HepG2 (cell line): ENCODE data around the gene MAP3K9. TPM values are rescaled to one million over a fixed set of nuclear protein-coding genes. Genes with fewer than 3 reads are reported as not detected.

Experiments used
- ATAC-seq: fragments of 200-7000 bp; cut with Tn5 transposase; 3 replicates; pipeline ENCODE4 v1.9.1; 2020; ENCODE audit warnings: mild to moderate bottlenecking, moderate library complexity
- BruUV-seq: library from RNA; stranded (reverse); fragments of 400-500 nt; replicated peaks from 2 replicates; lab custom pipeline; 2021; lab: Mats Ljungman, UMichigan
- CTCF ChIA-PET: fragments of 300-600 bp; formaldehyde crosslinking; extraction: SDS; loops from one replicate; lab custom pipeline; 2021; ENCODE audit warnings: low total read pairs, inconsistent platforms, low intra/inter-chr PET ratio; lab: Yijun Ruan, JAX
- POLR2A ChIA-PET: fragments of 350-600 bp; sonication (Branson Sonifier 250); formaldehyde crosslinking; loops from one replicate; lab custom pipeline; 2020; ENCODE audit warnings: antibody characterized with exemption, inconsistent platforms; lab: Yijun Ruan, JAX
- DNase-seq: peaks from one replicate; pipeline ENCODE4 v3.0.0-alpha.2; 2015; ENCODE audit warnings: low spot score
- FAIRE-seq: peaks from 3 replicates; lab custom pipeline; 2011; peaks lifted over from hg19 to GRCh38; lab: Jason Lieb, UNC
- H2AFZ ChIP-seq: one replicate; pipeline ENCODE4 v1.6.1; 2011; ENCODE audit warnings: low read length, inconsistent platforms
- H3K27ac ChIP-seq: fragments of 300-600 bp; 3 replicates; pipeline ENCODE4 v1.8.0; 2011; ENCODE audit warnings: mixed run types, mild to moderate bottlenecking, mixed read lengths, low read length, inconsistent platforms; ENCODE audit not compliant: insufficient read depth; ENCODE audit errors: extremely low read length
- H3K27me3 ChIP-seq, 2 experiments: fragments of 200-600 bp in 1 of 2; 2 replicates in 1 of 2; 3 replicates in 1 of 2; pipeline versions ENCODE4 v1.6.0 to v1.8.0; 2011; ENCODE audit warnings: low read length in 2 of 2, mild to moderate bottlenecking in 2 of 2, moderate library complexity in 2 of 2, inconsistent platforms in 1 of 2; ENCODE audit not compliant: insufficient read depth in 2 of 2, control insufficient read depth in 1 of 2
- H3K36me3 ChIP-seq, 2 experiments: fragments of 200-600 bp in 1 of 2; replicated peaks in 1 of 2; 2 replicates in 1 of 2; 3 replicates in 1 of 2; pipeline versions ENCODE4 v1.5.1 to v1.8.0; 2011; ENCODE audit warnings: low read length in 2 of 2, inconsistent platforms in 1 of 2; ENCODE audit not compliant: insufficient read depth in 2 of 2, control insufficient read depth in 1 of 2
- H3K4me1 ChIP-seq: 2 replicates; pipeline ENCODE4 v1.5.1; 2012; ENCODE audit warnings: low read length, inconsistent platforms; ENCODE audit not compliant: insufficient read depth
- H3K4me2 ChIP-seq: 2 replicates; pipeline ENCODE4 v1.6.0; 2011; ENCODE audit warnings: low read depth, low read length, inconsistent platforms
- H3K4me3 ChIP-seq, 3 experiments: fragments of 200-600 bp in 1 of 3; sonication (generic), shearing (Covaris generic) in 1 of 3; replicated peaks in 1 of 3; 2 replicates each; pipeline ENCODE4 v1.5.1; 2011 to 2016; ENCODE audit warnings: low read length in 3 of 3, inconsistent platforms in 2 of 3, low read depth in 2 of 3, mild to moderate bottlenecking in 2 of 3, control low read depth in 1 of 3, mixed read lengths in 1 of 3; ENCODE audit not compliant: insufficient read depth in 1 of 3
- H3K79me2 ChIP-seq: one replicate; pipeline ENCODE4 v1.6.1; 2011; ENCODE audit warnings: low read length, inconsistent platforms; ENCODE audit not compliant: insufficient read depth
- H3K9ac ChIP-seq: 2 replicates; pipeline ENCODE4 v1.6.0; 2011; ENCODE audit warnings: mild to moderate bottlenecking, low read depth, low read length, inconsistent platforms; ENCODE audit not compliant: insufficient read depth
- H3K9me3 ChIP-seq: 2 replicates; pipeline ENCODE4 v1.5.1; 2012; ENCODE audit warnings: mild to moderate bottlenecking, low read length
- H4K20me1 ChIP-seq: 2 replicates; pipeline ENCODE4 v1.6.0; 2011; ENCODE audit warnings: inconsistent platforms, mild to moderate bottlenecking, low read length, moderate library complexity; ENCODE audit not compliant: insufficient read depth
- PRDM15 ChIP-seq: sonication (generic); formaldehyde crosslinking; IDR thresholded peaks from 2 replicates; pipeline ENCODE4 v1.4.0; 2020; ENCODE audit warnings: missing genetic modification reagents
- ZNF121 ChIP-seq: sonication (generic); formaldehyde crosslinking; IDR thresholded peaks from 2 replicates; pipeline ENCODE4 v1.5.0; 2020; ENCODE audit warnings: mild to moderate bottlenecking, missing genetic modification reagents
- ZNF770 ChIP-seq: sonication (generic); formaldehyde crosslinking; IDR thresholded peaks from 2 replicates; pipeline ENCODE4 v1.5.0; 2020; ENCODE audit warnings: mild to moderate bottlenecking, missing genetic modification reagents
- WGBS: methylation state at CpG from one replicate; pipeline ENCODE4 v1.1.6; 2017; ENCODE audit warnings: low lambda C conversion rate; 5-methylcytosine and 5-hydroxymethylcytosine counted together
- in situ Hi-C: cut with HindIII; loops from 2 replicates; pipeline ENCODE4 v1.10.0; 2017; ENCODE audit warnings: low pct_unique_long_range_greater_than_20kb; ENCODE audit not compliant: extremely low pct_ligation_motif_present
- intact Hi-C: fragments of 100-400 bp; cut with micrococcal nuclease; formaldehyde crosslinking; loops from one replicate; pipeline ENCODE4 v1.10.0; 2022; ENCODE audit not compliant: unreplicated experiment
- polyA plus RNA-seq, 8 experiments: library from polyadenylated mRNA; depleted of rRNA in 3 of 8; stranded (reverse) in 7 of 8; unstranded in 1 of 8; fragments of >200 nt; fragmentation: Illumina TruSeq in 4 of 8; extraction: Trizol in 4 of 8; gene quantifications; 2 replicates each; pipeline versions ENCODE4 v1.2.1 to v1.2.3, GENCODE V29; 2011 to 2016; ENCODE audit warnings: low read depth in 4 of 8, missing spikeins in 1 of 8, mixed read lengths in 1 of 8; ENCODE audit not compliant: insufficient read depth in 1 of 8
- total RNA-seq, 5 experiments: library from RNA; depleted of rRNA; stranded (reverse); fragments of >200 nt; fragmentation: Illumina TruSeq; extraction: Trizol; gene quantifications; 2 replicates each; pipeline ENCODE4 v1.2.3, GENCODE V29; 2016; ENCODE audit warnings: low read depth in 1 of 5

MAP3K9 gene
- total and polyA plus RNA-seq, 2 of the 13 experiments (the other 11 are each of a cell fraction or from before 2014, with no cell fraction given): 4.3 to 4.5 TPM

- no peaks in the 10 kb centered on the region for H3K36me3 ChIP-seq
- in situ Hi-C loops (no loop called here), intact Hi-C loops (no loop called here)
- no peak overlapping the region for H3K27ac ChIP-seq
- no peak for ATAC-seq
- H4K20me1 ChIP-seq: no peaks in the 10 kb centered on the region
- H2AFZ ChIP-seq: no peak overlapping the region
- H3K4me2 ChIP-seq: no peak overlapping the region
- H3K9ac ChIP-seq: no peak overlapping the region
- H3K4me3 ChIP-seq: no peak overlapping the region
- no peaks in the 10 kb centered on the region for H3K9me3 ChIP-seq
- FAIRE-seq: no peak
- POLR2A ChIA-PET: no interaction called here
- 37% methylated on average over 1 of the region's 1 CpG for WGBS
- TF ChIP-seq ZNF121 (CRISPR knock-in tag) (peak; percentile 88), PRDM15 (CRISPR knock-in tag) (no peak), ZNF770 (CRISPR knock-in tag) (peak; percentile 44; the same call in 1 of the 2 replicates)
- H3K4me1 ChIP-seq: peaks cover 56% of the 10 kb centered on the region
- H3K79me2 ChIP-seq: no peaks in the 10 kb centered on the region
- BruUV-seq: no TSS peak
- no peaks in the 10 kb centered on the region; a peak in 1 of 5 replicates for H3K27me3 ChIP-seq
- DNase-seq: no peak
- CTCF ChIA-PET: no interaction called here
Observed at GRCh38 chr14:70704960-70705359, 104.4 kb downstream of the MAP3K9 start.
